PC-9 (cell line): ENCODE results near the gene ABR. TPM values are rescaled to one million over a fixed set of nuclear protein-coding genes. Genes with fewer than 3 reads are reported as not detected.

Experiments
- BruUV-seq: library from RNA; stranded (reverse); fragments of 400-500 nt; replicated peaks from 2 replicates; lab custom pipeline; 2021; lab: Mats Ljungman, UMichigan
- CTCF ChIA-PET: fragments of 300-600 bp; sonication (Branson Sonifier 250); formaldehyde crosslinking; loops from one replicate; lab custom pipeline; 2022; ENCODE audit warnings: antibody characterized with exemption; lab: Charles Lee
- POLR2A ChIA-PET: fragments of 300-600 bp; sonication (Branson Sonifier 250); formaldehyde crosslinking; loops from one replicate; lab custom pipeline; 2022; ENCODE audit warnings: antibody characterized with exemption; ENCODE audit not compliant: unreplicated experiment; lab: Charles Lee
- DNase-seq, 2 experiments: peaks; one replicate each; pipeline versions ENCODE4 v3.0.0 to v3.0.0-alpha.2; 2015 to 2022; ENCODE audit warnings: mixed read lengths in 1 of 2
- H2AFZ ChIP-seq: fragments of 200-600 bp; sonication (generic); 2 replicates; pipeline ENCODE4 v1.8.1; 2017; ENCODE audit warnings: antibody characterized with exemption
- H3F3A ChIP-seq: fragments of 200-600 bp; sonication (generic); 2 replicates; pipeline ENCODE4 v1.8.1; 2017; ENCODE audit warnings: antibody characterized with exemption, mild to moderate bottlenecking, low read depth; ENCODE audit not compliant: insufficient read depth
- H3K27ac ChIP-seq: fragments of 200-600 bp; sonication (generic); 2 replicates; pipeline ENCODE4 v1.6.1; 2016; ENCODE audit warnings: mixed run types
- H3K27me3 ChIP-seq: fragments of 200-600 bp; sonication (generic); 2 replicates; pipeline ENCODE4 v1.6.1; 2016; ENCODE audit warnings: low read depth, mixed run types; ENCODE audit not compliant: insufficient read depth
- H3K36me3 ChIP-seq: fragments of 200-600 bp; sonication (generic); 2 replicates; pipeline ENCODE4 v1.6.1; 2016; ENCODE audit warnings: low read depth, mixed run types
- H3K4me1 ChIP-seq: fragments of 200-600 bp; sonication (generic); replicated peaks from 2 replicates; pipeline ENCODE4 v1.6.1; 2016; ENCODE audit warnings: mixed run types; ENCODE audit not compliant: insufficient read depth
- H3K4me2 ChIP-seq: fragments of 200-600 bp; sonication (generic); 2 replicates; pipeline ENCODE4 v1.6.1; 2017; ENCODE audit warnings: mixed run types
- H3K4me3 ChIP-seq: fragments of 200-600 bp; sonication (generic); 2 replicates; pipeline ENCODE4 v1.6.1; 2016; ENCODE audit warnings: mixed run types
- H3K79me2 ChIP-seq: fragments of 200-600 bp; sonication (generic); 2 replicates; pipeline ENCODE4 v1.6.1; 2017; ENCODE audit warnings: low read depth, mixed run types
- H3K9me2 ChIP-seq: fragments of 200-600 bp; sonication (generic); 2 replicates; pipeline ENCODE4 v1.8.1; 2017; ENCODE audit warnings: mild to moderate bottlenecking; ENCODE audit not compliant: insufficient read depth
- H3K9me3 ChIP-seq: fragments of 200-600 bp; sonication (generic); 2 replicates; pipeline ENCODE4 v1.8.1; 2016; ENCODE audit warnings: low read depth; ENCODE audit not compliant: insufficient read depth
- H4K20me1 ChIP-seq: fragments of 200-600 bp; sonication (generic); 2 replicates; pipeline ENCODE4 v1.8.1; 2017; ENCODE audit not compliant: insufficient read depth
- CTCF ChIP-seq: fragments of 200-600 bp; sonication (generic); conservative IDR thresholded peaks from 2 replicates; pipeline ENCODE4 v1.6.1; 2017; ENCODE audit warnings: mixed run types, antibody characterized with exemption, mild to moderate bottlenecking, moderate library complexity
- EZH2 ChIP-seq: fragments of 200-600 bp; sonication (generic); IDR thresholded peaks from 2 replicates; pipeline ENCODE4 v1.8.0; 2017; ENCODE audit warnings: antibody characterized with exemption, low read depth
- intact Hi-C: fragments of 100-400 bp; cut with micrococcal nuclease; formaldehyde crosslinking; loops from one replicate; pipeline ENCODE4 v1.10.0; 2022; ENCODE audit not compliant: unreplicated experiment
- total RNA-seq: library from RNA; stranded (reverse); gene quantifications from 2 replicates; pipeline ENCODE4 v1.2.3, GENCODE V29; 2021

The ABR gene
- total RNA-seq, 1 experiment from 2014 or later: 76.0 TPM

GRCh38 chr17:1033503-1033902, 146.3 kb downstream of the ABR start:
- Histone ChIP-seq H4K20me1 (peaks cover 16% of the 10 kb centered on the region; the same call in 1 of the 2 replicates), H3K4me2 (no peak overlapping the region), H3K27ac (no peak overlapping the region), H3K79me2 (no peaks in the 10 kb centered on the region), H3K9me2 (no peaks in the 10 kb centered on the region), H3K9me3 (no peaks in the 10 kb centered on the region), H3K36me3 (no peaks in the 10 kb centered on the region), H3F3A (no peaks in the 10 kb centered on the region), H2AFZ (no peak overlapping the region), H3K4me3 (no peak overlapping the region), H3K4me1 (no peaks in the 10 kb centered on the region), H3K27me3 (no peaks in the 10 kb centered on the region)
- intact Hi-C loops: no loop called here
- POLR2A ChIA-PET: no interaction called here
- TF ChIP-seq CTCF (no peak), EZH2 (no peak)
- no peak for DNase-seq
- CTCF ChIA-PET: no interaction called here
- BruUV-seq: no TSS peak

GRCh38 chr17:1032391-1032790, 147.4 kb downstream of the ABR start:
- H3K36me3 ChIP-seq: no peaks in the 10 kb centered on the region
- no peak overlapping the region for H3K4me2 ChIP-seq
- no peaks in the 10 kb centered on the region for H3K9me3 ChIP-seq
- H3F3A ChIP-seq: no peaks in the 10 kb centered on the region
- no peaks in the 10 kb centered on the region for H3K27me3 ChIP-seq
- H3K9me2 ChIP-seq: no peaks in the 10 kb centered on the region
- no peak overlapping the region for H2AFZ ChIP-seq
- no peaks in the 10 kb centered on the region for H3K4me1 ChIP-seq
- no peaks in the 10 kb centered on the region for H3K79me2 ChIP-seq
- intact Hi-C loops: no loop called here
- TF ChIP-seq EZH2: no peak
- TF ChIP-seq CTCF: no peak
- no peak overlapping the region for H3K4me3 ChIP-seq
- ChIA-PET POLR2A (no interaction called here), CTCF (no interaction called here)
- H3K27ac ChIP-seq: no peak overlapping the region
- peaks cover 12% of the 10 kb centered on the region; the same call in 1 of the 2 replicates for H4K20me1 ChIP-seq
- DNase-seq: no peak
- BruUV-seq: no TSS peak

- ChIA-PET CTCF (no interaction called here), POLR2A (no interaction called here)
- no peak overlapping the region for H3K4me3 ChIP-seq
- no peaks in the 10 kb centered on the region for H3K9me2 ChIP-seq
- no peak overlapping the region for H3K27ac ChIP-seq
- peaks cover 9% of the 10 kb centered on the region; the same call in 1 of the 2 replicates for H4K20me1 ChIP-seq
- TF ChIP-seq EZH2 (no peak), CTCF (no peak)
- H3K27me3 ChIP-seq: no peaks in the 10 kb centered on the region
- no peaks in the 10 kb centered on the region for H3K79me2 ChIP-seq
- no peak overlapping the region for H2AFZ ChIP-seq
- H3K9me3 ChIP-seq: no peaks in the 10 kb centered on the region
- intact Hi-C loops: no loop called here
- H3F3A ChIP-seq: no peaks in the 10 kb centered on the region
- H3K4me1 ChIP-seq: no peaks in the 10 kb centered on the region
- no peaks in the 10 kb centered on the region for H3K36me3 ChIP-seq
- no peak overlapping the region for H3K4me2 ChIP-seq
- BruUV-seq: no TSS peak
- no peak for DNase-seq
Measured at GRCh38 chr17:1031711-1032110, 148.1 kb downstream of the ABR start.
